Omental fat pad (tissue), 4 donors: Measurements from ENCODE around the gene SERTAD3. TPM values are rescaled to one million over a fixed set of nuclear protein-coding genes. Genes with fewer than 3 reads are reported as not detected.

Experiments
- ATAC-seq: fragments of 150-250 bp; one replicate; pipeline ENCODE4 v1.9.1; 2016; ENCODE audit warnings: mild to moderate bottlenecking, moderate library complexity; ENCODE audit not compliant: low FRiP score
- DNase-seq: peaks from one replicate; pipeline ENCODE4 v3.0.0-alpha.2; 2019; ENCODE audit warnings: low spot score
- small RNA-seq: library from RNA; depleted of rRNA; stranded (forward); fragments of <200 nt; gene quantifications from one replicate; pipeline ENCODE3, GENCODE V24; 2016
- total RNA-seq, 4 donors: library from RNA; depleted of rRNA; stranded (reverse); fragments of >200 nt; gene quantifications; one replicate each; pipeline ENCODE4 v1.1.0, GENCODE V29; 2016
- TF ChIP-seq, protein P1 (sequence below), 3 donors: fragments of 450-650 bp; IDR thresholded peaks; one replicate each; pipeline ENCODE4 v1.5.1; 2016 to 2017; ENCODE audit warnings: antibody characterized with exemption in 3 of 3, mild to moderate bottlenecking in 3 of 3, moderate library complexity in 2 of 3

SERTAD3 gene
- total RNA-seq, 4 donors from 2014 or later: 18.5 to 37.3 (median 23.7) TPM

DNA sequence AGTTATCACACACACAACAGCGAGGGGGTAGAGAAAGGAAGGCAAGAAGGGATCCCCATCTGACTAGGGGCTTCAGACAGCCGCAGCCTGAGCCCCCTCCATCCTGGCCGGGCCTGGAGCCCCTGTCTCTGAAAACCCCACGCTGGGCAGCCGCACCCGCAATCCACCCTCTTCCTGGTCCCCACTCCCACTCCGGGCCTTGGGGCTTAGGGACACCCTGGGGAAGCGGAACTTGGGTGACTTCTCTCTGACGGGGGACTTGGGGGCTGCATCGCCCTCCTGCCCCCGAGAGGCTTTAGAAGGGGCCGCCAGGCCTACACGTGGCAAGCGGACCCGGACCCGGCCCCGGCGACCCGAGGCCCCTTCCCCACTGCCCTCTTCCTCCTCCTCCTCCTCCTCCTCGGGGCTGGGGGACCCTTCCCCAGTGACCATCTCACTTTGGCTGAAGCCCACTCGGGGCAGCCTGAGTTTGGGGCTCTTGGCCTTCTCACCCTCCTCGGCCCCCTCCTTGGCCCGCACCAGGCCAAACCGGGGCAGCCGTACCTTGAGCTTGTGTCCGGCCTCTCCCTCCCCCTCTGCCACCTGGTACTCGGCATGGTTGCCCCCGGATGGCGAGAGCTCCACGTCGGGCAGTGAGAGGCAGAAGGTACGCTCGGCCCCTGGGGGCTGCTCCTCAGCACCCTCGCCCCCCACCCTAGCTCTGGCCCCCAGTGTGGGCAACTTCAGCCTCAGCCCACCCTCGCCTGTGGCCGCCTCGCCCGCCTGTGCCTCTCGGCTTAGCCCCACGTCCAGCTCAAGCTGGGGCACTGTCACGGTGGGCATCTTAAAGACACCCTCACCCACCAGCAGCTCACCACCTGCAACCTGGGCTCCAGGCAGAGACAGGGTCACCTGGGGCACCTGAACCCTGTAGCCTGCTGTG, 50.0 kb downstream of the SERTAD3 start:
- DNase-seq (no peak), ATAC-seq (no peak)
- TF ChIP-seq, protein P1, sequence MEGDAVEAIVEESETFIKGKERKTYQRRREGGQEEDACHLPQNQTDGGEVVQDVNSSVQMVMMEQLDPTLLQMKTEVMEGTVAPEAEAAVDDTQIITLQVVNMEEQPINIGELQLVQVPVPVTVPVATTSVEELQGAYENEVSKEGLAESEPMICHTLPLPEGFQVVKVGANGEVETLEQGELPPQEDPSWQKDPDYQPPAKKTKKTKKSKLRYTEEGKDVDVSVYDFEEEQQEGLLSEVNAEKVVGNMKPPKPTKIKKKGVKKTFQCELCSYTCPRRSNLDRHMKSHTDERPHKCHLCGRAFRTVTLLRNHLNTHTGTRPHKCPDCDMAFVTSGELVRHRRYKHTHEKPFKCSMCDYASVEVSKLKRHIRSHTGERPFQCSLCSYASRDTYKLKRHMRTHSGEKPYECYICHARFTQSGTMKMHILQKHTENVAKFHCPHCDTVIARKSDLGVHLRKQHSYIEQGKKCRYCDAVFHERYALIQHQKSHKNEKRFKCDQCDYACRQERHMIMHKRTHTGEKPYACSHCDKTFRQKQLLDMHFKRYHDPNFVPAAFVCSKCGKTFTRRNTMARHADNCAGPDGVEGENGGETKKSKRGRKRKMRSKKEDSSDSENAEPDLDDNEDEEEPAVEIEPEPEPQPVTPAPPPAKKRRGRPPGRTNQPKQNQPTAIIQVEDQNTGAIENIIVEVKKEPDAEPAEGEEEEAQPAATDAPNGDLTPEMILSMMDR (IDR thresholded peaks at IDR 0.05): no peak

DNA sequence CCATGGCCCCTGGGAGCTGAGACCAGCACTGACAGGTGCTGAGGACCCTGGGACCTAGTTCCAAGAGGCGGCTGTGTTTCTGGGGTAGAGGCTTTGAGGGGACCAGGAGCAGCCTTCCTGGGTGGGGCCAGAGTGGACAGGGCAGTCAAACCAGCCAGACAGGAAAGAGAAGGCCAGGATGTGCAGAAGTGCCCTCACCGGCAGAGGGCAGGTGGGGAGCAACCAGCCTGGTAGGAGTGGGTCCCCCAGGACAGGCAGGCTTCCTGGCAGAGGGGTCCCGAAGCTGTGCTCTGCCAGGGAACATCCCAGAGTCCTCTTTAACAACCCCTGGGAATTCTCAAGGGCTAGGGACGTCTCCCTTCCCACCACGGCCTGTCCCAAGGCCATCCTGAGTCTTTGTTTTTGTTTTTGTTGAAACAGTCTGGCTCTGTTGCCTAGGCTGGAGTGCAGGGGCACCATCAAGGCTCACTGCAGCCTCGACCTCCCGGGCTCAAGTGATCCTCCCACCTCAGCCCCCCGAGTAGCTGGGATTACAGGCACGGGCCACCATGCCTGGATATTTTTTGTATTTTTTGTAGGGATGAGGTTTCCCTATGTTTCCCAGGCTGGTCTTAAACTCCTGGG, 51.1 kb downstream of the SERTAD3 start:
- DNase-seq (no peak), ATAC-seq (no peak)
- TF ChIP-seq, protein P1 (IDR thresholded peaks at IDR 0.05): no peak

DNA sequence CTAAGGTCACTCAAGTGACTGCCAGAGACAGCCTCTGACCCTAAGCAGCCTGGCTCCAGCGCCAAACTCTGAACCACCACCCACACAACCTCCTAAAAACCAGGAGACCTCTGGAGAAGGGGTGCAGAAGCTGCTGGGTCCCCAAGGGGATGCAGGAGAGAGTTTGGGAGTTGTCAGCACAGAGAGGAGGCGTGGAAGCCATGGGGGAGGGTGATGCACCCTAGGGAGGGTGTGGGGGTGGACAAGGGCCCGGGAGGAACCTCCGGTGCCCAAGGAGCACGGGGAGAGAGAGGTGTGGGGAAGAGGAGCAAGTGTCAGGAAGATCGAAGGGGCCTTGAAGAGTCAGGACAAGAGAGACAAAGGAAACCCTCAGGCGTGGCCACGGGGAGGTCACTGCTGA, 52.0 kb downstream of the SERTAD3 start:
- no peak for DNase-seq
- TF ChIP-seq, protein P1 (IDR thresholded peaks at IDR 0.05): no peak

More for the DNA sequence above, 52.0 kb downstream of the SERTAD3 start:
- ATAC-seq: no peak

Small RNAs within 50 kb of the gene (small RNA-seq; reads per million reads assigned to genes)
- gene RF00017: not detected

Other genes starting within 250 kb of the SERTAD3 start
- gene TTC9B, start 226.0 kb downstream of the SERTAD3 start, total RNA-seq: under 1 TPM in 1 of 4 donors, not detected in 3; 0.28 TPM
- 1 to 10 TPM in 1 of 4 donors, under 1 TPM in 2, not detected in 1; 0.37 to 1.1 (median 0.48) TPM for gene CCNP, start 217.6 kb downstream of the SERTAD3 start, total RNA-seq
- 100 to 1,000 TPM in 2 of 4 donors, 10 to 100 TPM in 2; 84.7 to 151 (median 99.1) TPM for gene AKT2, start 159.0 kb downstream of the SERTAD3 start, total RNA-seq
- 10 to 100 TPM in 1 of 4 donors, 1 to 10 TPM in 3; 7.6 to 11.9 (median 8.3) TPM for gene C19orf47, start 95.9 kb downstream of the SERTAD3 start, total RNA-seq
- gene PLD3, start 95.6 kb downstream of the SERTAD3 start, total RNA-seq: 100 to 1,000 TPM; 254 to 437 (median 351) TPM
- gene HIPK4, start 54.2 kb downstream of the SERTAD3 start, total RNA-seq: 1 to 10 TPM in 1 of 4 donors, under 1 TPM in 1, not detected in 2; 0.24 to 2.2 TPM
- gene PRX, start 31.0 kb downstream of the SERTAD3 start, total RNA-seq: 1 to 10 TPM; 2.2 to 6.1 (median 4.3) TPM
- gene SERTAD1, start 18.3 kb downstream of the SERTAD3 start, total RNA-seq: 10 to 100 TPM; 18.9 to 80.9 (median 37.7) TPM
- gene BLVRB, start 21.4 kb upstream of the SERTAD3 start, total RNA-seq: 100 to 1,000 TPM; 240 to 419 (median 329) TPM
- 1 to 10 TPM; 1.4 to 3.2 (median 3.0) TPM for gene SPTBN4, start 22.7 kb upstream of the SERTAD3 start, total RNA-seq
- 10 to 100 TPM; 37.0 to 87.5 (median 47.8) TPM for gene SHKBP1, start 132.5 kb upstream of the SERTAD3 start, total RNA-seq
- gene LTBP4, start 157.0 kb upstream of the SERTAD3 start, total RNA-seq: 100 to 1,000 TPM in 3 of 4 donors, 10 to 100 TPM in 1; 73.5 to 197 (median 114) TPM
- 100 to 1,000 TPM in 1 of 4 donors, 10 to 100 TPM in 3; 38.2 to 143 (median 45.3) TPM for gene NUMBL, start 246.3 kb upstream of the SERTAD3 start, total RNA-seq